ENCODE data around the gene ERICH6B.

- TF ChIP-seq CTCF (IDR thresholded peaks at IDR 0.05; ENCODE audit: insufficient read depth, low read length): no peak
- no peak for TF ChIP-seq POLR2AphosphoS5 (IDR thresholded peaks at IDR 0.05; ENCODE audit: low read depth)
- no peak for TF ChIP-seq REST (IDR thresholded peaks at IDR 0.05; ENCODE audit: insufficient replicate concordance, low read depth)
- TF ChIP-seq GABPA (IDR thresholded peaks at IDR 0.05; ENCODE audit: low read depth): no peak
- no peak for TF ChIP-seq SPI1 (IDR thresholded peaks at IDR 0.05; ENCODE audit: borderline replicate concordance, low read depth)
These were observed 72.7 kb downstream of the ERICH6B start for GRCh38 chr13:45542878-45543277.
